ENCODE results near the gene SYT1.
"Not testable (repeated sequence)": the region's sequence is repeated elsewhere in the genome, so short reads cannot be mapped to it uniquely, and the experiment has no call there.

SYT1 gene

DNA sequence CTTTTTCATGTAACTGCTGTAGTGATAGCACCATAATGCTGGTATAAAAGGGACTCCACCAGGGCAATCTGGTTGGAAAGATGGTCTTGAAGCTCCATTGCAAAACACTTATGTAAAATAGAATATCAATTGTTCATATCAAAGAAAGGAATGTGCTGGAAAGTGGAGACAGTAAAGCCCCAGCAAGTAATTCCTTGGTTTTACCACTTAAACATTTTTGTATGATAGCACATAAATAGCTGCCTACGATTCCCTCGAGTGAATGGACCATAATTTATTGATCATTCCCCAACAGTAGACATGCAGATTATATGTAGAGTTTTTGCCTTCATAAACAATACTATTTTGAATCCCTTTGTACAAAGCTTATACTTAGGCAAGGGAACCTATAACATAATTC is 550.7 kb downstream of the SYT1 start:
- DNase-seq: no peak

DNA sequence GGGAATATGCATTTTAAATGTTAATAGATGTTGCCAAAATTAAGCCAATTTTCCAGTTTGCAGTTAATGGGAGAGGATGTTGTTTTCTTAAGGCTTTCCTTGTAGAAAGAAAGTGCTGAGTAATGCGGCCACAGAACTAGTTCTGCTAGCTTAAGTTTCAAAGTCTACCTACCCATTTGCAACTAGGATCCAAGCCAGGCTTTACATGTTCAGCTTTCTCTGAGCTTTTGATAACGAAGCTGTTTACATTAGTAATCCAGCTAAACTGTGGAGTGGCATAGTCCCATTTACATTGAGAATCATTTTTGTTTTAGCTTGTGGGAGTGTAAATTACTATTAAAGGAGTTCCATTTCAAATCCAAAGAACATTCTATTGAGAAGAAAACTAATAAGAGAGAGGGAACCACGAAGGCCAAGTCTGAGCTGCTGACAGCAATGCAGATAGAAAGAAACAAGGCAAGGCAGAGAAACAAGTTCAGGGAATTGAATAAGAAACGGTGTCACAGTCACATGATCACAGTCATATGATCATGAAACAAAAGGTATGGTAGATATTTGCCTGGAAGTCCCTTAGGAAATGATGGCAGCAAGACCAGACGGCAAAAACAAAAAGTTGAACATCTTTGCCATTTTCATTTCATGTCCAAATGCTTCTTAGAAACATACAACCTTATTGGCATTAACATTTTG is 551.3 kb downstream of the SYT1 start:
- no peak for DNase-seq

DNA sequence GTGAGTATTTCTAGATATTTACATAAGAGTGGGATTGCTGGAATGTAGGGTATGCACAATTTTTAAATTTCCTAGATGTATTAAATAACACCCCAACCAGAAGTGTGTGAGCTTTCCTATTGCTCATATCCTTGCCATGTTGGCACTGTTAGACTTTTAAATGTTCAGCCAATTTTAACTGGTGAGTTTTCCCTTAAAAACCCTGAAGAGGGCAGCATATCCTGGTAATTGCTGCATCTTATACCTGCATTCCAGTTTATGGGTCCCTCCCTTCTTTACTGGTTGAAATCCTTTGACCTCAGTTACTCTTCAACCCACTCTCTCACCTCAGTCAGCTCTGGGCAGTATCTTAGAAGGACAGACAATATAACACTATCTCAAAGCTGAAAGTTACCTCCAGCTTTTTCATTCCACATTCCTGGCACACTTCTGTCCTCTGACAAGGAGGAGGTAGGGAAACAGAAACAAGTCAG is 555.6 kb downstream of the SYT1 start:
- no peak for DNase-seq

DNA sequence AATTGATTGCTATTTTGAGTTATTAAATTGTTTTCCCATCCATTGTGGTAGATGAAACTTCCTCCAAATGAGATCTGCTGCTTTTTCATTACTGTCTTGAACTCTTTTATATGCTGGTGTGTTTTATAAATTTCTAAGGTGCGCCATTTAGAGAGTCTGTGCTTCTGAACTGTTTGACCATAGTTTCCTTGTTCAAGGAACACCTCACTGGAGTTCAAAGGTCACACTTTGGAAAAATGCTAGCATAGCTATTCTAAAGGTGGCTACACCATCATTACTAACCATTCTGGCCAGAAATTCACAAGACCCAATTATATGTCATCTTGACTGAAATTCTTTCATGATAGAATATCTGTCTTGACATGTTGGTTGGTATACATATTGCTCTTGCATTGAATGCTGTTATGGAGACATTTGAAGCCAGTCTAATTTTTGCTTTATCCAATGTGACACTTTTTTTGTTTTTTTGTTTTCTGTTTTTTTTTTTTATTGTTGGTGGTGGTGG is 556.7 kb downstream of the SYT1 start:
- no peak for DNase-seq

DNA sequence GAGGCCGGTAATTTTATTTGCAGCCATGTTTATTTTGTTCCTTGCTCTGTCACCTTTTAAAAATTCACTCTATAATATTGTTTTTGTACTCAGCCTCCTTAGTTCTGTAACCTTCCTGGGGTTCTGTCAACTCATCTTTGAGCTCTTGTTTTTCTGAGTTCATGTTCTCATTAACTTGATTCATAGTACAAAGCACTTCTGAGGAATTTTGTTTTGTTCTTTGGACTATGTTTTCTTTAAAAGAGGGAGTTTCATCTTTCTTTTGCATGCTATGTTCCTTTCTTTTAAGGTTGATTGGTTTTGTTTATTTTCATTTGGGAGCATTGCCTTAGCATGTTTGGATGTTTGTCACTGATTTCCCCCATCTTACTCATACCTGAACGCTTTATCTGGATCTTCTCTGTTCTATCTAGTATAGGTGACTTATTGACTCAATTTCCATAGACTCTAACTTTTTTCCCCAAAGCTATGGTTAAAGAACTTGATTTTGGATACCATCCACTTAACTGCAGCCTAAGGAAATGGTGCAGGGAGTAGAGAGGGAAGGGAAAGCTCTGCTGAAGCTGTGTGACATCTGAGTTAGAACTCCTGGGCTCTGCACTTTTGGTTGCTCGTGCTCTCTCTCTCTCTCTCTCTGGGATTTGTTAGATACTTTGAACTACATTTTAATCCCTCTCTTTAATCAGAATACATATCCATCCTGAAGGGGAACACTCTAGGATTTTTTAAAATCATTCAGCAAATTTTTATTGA is 557.7 kb downstream of the SYT1 start:
- no peak for DNase-seq

DNA sequence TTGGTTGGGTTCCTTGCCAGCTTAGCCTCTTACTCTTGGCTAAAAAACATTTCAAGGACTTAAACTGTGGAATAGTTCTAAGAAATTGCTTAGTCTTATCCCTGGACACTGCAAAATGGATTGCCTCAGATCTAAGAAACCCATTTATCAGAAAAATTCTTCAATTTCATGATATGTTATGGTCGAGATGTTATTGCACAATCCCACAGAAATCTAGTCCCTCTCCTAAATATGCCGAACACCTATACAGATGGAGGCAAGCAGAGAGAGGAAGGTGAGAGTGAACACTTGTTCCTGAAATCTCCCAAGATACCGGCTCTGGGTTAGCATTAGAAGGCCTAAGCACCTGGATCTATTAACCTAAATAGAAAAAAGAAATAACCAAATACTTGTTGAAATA is 559.0 kb downstream of the SYT1 start:
- no peak for DNase-seq

DNA sequence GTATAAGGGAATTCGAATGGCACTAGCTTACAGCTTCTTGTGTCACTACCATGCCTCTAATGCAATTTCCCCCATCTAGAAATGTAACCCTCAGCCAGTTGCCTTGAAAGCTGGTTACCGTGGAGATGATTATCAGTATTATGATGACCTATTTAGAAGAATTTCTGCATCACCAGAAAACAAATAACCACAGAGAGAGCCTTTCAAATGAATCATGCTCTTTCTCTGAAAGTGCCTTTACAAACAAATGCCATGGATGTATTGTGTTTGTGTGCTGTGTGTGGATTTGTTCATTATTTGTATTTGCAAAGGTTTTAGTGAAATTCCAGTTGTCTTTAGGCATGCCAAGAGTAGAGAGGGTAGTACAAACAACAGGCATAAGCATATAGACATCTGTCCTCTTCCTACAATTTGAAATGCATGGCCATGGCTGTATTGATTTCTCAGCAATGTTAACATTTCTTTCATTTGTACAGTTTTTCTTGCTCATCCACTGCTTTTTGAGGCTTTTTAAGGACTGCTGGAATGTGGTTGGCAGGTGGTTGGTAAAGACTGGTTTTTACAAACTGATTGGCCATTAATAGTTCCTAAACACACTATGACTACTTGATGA is 559.6 kb downstream of the SYT1 start:
- no peak for DNase-seq

DNA sequence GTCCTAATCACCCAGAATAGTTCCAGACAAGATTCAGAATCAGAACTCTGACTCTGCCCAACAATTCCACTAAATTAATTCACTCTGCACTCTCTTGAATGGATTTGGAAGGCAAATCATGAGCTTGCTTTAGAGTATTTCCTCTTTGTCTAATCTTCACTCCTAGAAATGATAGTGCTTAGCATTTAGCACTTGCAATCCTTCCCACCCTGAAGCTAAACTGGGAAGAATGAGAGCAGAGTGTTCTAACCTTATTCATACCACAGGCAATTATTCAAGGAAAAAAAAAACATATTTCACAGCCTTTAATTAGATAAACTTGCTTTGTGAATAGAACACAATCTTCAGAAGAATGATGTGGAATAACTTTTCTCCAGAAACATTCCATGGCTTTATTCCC is 561.5 kb downstream of the SYT1 start:
- no peak for DNase-seq

DNA sequence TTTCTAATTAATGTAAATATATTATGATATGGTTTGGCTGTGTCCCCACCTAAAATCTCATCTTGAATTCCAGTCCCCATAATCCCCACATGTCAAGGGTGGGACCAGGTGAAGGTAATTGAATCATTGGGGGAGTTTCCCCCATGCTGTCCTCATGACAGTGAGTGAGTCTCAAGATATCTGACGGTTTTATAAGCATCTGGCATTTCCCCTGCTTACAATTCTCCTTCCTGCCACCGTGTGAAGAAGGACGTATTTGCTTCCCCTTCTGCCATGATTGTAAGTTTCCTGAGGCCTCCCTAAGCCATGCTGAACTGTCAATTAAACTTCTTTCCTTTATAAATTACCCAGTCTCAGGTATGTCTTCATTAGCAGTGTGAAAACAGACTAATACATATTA is 562.2 kb downstream of the SYT1 start:
- DNase-seq: not testable (repeated sequence)

DNA sequence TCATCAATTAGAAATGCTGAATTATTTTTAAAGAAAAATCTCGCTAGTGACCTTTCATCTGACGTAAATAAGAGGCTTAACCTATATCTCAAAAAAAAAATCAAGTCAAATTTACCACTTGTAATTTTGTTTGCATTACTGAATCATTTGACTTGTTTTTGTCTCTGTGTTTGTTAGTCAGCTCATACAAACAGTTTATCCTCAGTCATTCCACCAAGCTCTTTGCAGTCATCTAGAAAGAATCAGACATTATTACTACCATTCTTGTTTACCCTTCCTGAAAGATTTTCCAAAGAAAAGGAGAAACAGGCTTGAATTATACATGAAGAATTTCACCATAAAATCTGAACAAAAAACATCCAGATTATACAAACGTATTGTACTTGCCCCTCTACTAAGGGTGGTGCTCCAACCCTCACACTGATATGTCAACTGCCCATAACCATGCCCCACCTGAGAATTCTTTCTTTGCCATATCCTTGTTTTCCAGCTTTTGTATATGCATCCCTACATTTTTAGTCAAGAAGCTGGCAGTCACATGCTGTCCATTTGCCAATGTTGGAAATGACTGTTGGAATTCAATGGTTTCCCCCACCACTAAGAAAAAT is 569.0 kb downstream of the SYT1 start:
- DNase-seq: no peak

DNA sequence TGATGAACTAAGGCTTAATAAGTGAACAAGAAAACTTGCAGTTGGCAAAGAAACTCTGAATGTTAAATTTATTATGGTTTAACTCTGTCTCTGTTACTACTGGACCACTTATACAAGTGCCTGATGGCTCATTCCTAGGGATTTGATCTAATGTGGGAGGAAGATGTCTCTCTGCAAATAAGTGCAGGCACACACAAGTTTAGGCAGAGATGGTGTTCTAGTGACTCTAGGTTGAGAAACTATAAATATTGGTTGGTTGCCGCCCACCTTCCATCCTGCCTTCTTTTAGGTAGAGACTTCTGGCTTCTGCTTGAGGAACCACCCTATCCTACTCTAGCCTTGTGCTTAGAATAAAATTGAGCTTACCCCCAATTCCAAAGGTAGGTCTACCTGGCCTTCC is 570.0 kb downstream of the SYT1 start:
- DNase-seq: no peak

DNA sequence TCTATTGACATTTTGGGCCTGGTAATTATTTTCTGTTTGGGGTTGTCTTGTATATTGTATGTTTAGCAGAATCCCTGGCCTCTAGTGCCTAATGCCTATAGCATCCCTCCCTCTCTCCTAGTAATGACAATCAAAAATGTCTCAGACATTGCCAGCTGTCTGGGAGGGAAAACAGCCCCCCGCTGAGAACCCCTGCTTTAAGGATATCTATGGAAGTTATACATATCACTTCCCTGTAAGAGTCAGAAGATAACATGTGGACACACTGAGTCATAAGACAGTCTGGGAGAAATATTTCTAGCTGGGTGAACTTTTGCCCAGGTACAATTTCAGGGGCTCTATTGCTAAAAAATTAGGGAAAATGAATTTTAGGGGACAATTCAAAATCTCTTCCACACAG is 571.2 kb downstream of the SYT1 start:
- no peak for DNase-seq

DNA sequence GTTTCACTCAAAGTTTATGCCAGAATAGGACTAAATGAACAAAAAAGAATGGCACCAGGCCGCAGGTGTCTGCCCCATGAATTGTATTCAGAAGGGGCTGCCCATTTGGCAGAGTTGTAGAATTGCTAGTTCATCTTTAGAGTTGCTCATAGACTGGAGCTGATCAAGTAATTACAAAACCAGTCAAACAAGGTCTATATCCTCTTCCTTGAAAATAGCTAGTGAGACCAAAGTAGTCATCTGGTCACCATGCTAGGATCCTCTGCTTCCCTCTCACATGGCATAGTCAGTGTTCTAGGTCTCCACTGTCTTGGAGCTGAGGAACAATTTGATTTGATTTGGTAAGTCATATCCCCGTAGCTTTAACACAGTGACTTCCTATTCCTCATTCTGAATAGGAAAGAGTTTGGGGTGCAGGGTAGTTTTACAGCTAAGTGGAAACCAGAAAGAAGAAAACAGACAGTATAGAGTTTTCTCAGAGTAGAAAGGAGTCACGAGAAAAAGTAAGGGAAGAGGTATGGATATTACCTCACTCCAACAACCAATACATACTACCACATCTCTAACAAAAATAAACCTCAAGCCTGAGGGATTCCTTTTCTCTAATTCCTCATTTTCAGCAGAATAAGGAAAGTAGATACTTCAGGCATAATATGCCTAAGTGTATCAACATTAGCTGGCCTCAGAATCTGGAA is 574.1 kb downstream of the SYT1 start:
- no peak for DNase-seq

DNA sequence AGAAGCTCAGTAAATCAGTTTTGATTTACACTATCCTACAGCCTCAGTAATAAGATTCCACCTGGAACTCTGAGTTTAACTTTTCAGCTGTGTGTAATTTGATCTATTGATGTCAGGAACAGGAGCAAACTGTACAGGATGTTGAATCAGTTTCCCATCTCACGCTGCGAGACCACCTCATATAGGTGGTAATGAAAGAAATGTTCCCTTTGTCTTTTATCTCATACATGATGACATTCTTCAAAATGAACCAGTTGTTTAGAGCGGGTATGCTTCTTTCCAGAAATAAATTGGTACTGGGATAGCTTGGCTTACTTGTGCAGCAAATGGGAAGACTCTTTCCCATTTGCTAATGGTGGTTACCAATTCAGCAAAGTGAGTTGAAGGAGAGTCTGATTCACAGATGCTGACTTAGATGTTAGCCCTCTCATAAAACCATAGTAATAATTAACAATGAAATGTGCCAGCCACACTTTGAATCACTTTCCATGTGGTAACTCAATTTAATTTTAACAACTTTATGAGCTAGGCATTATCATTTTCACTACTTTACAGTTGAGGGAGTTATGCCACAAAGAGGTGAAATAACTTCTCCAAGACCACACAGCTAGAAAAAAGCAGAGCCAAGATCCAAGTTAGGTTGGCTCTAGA is 574.7 kb downstream of the SYT1 start:
- no peak for DNase-seq

DNA sequence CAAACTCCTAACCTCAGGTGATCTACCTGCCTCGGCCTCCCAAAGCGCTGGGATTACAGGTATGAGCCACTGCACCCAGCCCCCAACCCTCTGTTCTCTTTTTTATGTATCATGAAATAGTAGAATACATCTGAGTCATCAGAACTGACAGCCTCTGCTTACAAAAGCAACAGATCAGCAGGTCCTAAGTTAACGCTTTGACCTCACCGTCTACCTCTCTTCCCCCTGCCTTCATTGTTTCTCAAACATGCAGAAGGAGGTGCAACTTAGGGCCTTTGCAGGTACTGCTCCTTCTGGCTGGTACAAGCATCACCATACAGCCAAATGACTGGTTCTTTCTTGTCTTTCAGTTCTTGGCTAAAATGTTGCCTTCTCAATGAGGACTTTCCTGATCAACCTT is 577.0 kb downstream of the SYT1 start:
- DNase-seq: no peak

DNA sequence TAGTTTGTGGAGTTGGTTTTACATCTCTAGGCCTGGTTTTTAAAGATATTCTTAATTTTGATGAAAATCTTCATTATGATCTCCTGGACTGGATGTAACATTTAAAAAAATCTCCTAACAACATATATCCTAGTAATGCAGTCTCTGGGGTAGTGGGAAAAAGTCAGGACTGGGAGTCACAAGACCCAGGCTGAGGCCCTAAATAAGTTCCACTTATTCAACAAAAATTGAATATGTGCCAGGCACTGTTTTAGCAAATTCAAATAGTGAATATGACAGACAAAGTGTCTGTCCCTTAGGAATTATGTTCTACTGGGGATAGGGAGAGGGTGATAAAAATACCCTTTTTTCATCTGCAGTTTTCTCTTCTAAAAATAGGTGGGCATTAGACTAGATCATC is 577.8 kb downstream of the SYT1 start:
- no peak for DNase-seq

DNA sequence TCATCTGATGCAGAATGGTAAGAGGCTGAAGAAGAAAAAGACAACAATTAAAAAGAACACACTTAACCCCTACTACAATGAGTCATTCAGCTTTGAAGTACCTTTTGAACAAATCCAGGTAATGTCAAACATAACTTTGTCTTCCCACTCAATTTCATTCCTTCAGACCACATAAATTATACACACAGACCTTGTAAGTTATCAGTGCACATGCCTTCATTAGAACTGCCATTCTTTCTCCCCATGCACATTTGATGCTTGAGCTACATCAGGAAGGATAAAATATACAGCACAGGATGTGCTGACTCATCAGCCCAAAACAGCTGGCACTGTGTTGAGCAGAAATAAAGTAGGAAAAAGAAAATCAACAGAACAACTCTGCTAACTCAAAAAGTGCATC is 579.5 kb downstream of the SYT1 start:
- DNase-seq: no peak

DNA sequence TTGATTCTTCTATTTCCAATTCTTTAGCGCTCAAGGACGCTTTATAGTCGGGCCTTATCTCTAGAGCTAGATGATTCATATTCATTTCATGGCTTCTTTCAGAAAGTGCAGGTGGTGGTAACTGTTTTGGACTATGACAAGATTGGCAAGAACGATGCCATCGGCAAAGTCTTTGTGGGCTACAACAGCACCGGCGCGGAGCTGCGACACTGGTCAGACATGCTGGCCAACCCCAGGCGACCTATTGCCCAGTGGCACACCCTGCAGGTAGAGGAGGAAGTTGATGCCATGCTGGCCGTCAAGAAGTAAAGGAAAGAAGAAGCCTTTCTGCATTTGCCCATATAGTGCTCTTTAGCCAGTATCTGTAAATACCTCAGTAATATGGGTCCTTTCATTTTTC is 584.2 kb downstream of the SYT1 start:
- DNase-seq: no peak

DNA sequence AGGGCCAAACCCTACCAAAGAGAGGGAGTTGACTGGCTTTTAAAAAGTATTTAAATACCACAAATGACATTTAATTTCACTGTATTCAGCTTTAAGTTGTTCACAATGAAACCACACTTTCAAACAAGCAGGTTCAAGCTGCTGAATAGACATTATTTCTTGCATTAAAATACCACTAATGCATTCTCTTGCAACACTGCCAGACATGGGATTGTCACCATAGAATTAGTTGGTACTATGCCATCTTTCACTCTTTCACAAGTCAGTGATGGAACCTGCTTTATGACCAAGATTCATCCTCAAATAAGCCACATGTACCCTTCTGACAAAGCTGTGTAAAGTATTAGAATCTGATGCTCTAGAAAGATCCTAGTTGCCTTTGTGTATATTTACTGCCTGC is 586.8 kb downstream of the SYT1 start:
- no peak for DNase-seq

DNA sequence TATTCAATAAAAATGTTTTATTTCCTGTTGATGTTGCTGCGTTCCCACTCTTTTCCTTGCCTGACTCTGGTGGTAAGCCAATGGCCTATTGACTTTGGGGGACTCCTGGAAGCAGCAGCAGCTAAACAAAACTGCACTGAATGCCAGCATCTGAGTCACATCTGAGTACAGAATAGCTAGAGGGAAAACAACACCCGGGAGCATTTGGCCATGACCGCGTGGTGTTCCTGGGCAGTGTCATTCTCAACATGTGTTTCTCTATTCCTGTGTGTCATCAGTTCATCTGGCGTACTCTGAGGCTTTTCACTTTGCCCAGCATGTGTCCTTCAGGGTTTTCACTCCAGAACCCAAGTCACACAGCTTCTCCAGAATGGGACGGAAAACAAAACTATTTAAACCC is 587.4 kb downstream of the SYT1 start:
- no peak for DNase-seq

DNA sequence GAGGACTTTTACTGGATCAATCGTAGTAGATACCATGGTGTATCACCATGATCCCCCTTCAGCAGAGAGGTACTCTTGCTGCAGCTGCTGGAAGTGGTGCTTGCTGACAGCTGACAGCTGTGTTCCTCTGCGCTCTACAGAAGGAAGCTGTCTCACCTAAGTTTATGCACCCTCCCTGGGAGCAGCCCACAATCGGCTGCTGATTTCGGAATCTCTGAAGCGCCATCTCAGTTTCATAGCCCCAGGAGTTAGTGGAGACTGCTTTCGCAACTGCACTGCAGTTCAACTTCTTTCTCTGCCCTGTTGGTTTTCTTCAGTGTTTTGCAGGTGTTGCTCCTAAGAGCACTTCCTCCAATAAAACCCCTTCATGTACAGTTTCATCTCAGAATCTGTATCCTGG is 588.3 kb downstream of the SYT1 start:
- no peak for DNase-seq

DNA sequence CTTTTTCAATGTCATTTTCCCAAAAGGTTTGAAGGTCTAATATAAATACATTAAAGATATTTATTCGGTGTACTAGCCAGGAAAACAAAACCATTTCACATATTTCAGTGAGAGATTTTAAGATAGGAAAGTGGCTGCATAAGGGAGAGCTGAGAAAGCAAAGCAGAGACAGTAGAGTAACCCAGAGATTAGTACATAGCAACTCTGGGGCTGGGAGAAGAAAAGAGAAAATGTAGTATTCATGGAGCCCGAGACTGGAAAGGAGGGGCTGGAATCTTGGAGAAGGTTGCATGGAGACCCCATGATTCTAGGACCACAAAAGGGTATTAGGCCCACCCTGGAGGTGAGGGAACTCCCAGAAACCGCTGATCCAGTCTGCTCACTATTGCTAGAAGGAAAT is 589.2 kb downstream of the SYT1 start:
- DNase-seq: no peak

Measured in NCI-H1105 (cell line).